Kidney epithelial cell (primary cell): Measurements from ENCODE around the gene ARHGAP33. TPM values are rescaled to one million over a fixed set of nuclear protein-coding genes. Genes with fewer than 3 reads are reported as not detected.

Experiments
- DNase-seq: peaks from one replicate; pipeline ENCODE4 v3.0.0-alpha.2; 2010; ENCODE audit warnings: low read depth
- H3K27me3 ChIP-seq: 2 replicates; pipeline ENCODE4 v1.6.0; 2011; ENCODE audit warnings: low read length; ENCODE audit not compliant: control insufficient read depth, insufficient read depth
- H3K36me3 ChIP-seq: 2 replicates; pipeline ENCODE4 v1.5.1; 2011; ENCODE audit warnings: low read length; ENCODE audit not compliant: control insufficient read depth, insufficient read depth
- H3K4me3 ChIP-seq: 2 replicates; pipeline ENCODE4 v1.5.1; 2011; ENCODE audit warnings: low read depth, mild to moderate bottlenecking, control low read depth, low read length
- total RNA-seq: library from RNA; depleted of rRNA; stranded (reverse); fragments of >200 nt; gene quantifications from 2 replicates; pipeline ENCODE4 v1.2.3, GENCODE V29; 2015
- TF ChIP-seq, protein P1 (sequence below): IDR thresholded peaks from 2 replicates; pipeline ENCODE4 v1.5.1; 2011; ENCODE audit warnings: mild to moderate bottlenecking, moderate library complexity, low read length, control low read depth, inconsistent platforms; ENCODE audit not compliant: insufficient read depth, poor library complexity, severe bottlenecking

ARHGAP33 gene, protein sequence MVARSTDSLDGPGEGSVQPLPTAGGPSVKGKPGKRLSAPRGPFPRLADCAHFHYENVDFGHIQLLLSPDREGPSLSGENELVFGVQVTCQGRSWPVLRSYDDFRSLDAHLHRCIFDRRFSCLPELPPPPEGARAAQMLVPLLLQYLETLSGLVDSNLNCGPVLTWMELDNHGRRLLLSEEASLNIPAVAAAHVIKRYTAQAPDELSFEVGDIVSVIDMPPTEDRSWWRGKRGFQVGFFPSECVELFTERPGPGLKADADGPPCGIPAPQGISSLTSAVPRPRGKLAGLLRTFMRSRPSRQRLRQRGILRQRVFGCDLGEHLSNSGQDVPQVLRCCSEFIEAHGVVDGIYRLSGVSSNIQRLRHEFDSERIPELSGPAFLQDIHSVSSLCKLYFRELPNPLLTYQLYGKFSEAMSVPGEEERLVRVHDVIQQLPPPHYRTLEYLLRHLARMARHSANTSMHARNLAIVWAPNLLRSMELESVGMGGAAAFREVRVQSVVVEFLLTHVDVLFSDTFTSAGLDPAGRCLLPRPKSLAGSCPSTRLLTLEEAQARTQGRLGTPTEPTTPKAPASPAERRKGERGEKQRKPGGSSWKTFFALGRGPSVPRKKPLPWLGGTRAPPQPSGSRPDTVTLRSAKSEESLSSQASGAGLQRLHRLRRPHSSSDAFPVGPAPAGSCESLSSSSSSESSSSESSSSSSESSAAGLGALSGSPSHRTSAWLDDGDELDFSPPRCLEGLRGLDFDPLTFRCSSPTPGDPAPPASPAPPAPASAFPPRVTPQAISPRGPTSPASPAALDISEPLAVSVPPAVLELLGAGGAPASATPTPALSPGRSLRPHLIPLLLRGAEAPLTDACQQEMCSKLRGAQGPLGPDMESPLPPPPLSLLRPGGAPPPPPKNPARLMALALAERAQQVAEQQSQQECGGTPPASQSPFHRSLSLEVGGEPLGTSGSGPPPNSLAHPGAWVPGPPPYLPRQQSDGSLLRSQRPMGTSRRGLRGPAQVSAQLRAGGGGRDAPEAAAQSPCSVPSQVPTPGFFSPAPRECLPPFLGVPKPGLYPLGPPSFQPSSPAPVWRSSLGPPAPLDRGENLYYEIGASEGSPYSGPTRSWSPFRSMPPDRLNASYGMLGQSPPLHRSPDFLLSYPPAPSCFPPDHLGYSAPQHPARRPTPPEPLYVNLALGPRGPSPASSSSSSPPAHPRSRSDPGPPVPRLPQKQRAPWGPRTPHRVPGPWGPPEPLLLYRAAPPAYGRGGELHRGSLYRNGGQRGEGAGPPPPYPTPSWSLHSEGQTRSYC
- total RNA-seq, result 2.8 and 3.5 TPM in 2 replicates

DNA sequence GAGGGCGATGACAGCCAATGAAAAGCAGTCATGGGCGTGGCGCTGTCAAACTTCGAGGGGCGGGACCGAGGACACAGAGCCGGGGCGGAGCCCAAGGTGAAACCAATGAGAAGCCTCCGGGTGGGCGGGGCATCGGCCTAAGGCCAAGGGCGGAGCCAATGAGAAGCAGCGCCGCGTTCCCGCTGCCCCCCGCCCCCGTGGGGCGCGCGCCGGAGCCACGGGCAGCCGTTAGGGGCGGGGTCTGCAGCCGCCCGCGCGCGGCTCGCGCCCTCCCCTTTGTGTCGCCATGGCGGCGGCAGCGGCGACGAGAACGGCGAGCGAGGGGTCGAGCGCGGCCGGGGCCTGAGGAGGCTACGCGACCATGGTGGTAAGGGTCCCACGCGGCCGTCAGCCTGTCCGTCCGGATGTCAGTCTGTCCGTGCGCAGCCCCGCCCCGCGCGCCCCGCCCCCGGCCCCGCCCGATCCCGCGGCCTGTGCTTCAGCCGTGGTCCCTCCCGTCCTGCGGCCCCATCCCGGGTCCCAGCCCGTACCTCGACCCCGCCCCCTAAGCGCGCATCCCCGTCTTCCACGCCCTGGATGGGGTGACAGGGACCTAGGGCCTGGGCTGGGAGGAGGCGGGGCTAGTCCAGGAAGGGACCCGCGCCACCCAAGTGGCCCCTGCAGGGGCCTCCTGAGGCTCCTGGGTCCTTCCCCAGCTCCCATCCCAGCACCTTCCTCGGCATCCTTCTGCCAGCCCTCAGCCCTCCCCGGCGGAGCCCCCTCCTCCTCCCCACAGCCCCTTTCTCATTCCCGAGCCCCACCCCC is at the start of gene ARHGAP33:
Gene ARHGAP33, plus strand, starts transcription at position 267 of the 804 bp plus-strand sequence. Its CDS starts 95 bp downstream, at position 362.
- TF ChIP-seq, protein P1, sequence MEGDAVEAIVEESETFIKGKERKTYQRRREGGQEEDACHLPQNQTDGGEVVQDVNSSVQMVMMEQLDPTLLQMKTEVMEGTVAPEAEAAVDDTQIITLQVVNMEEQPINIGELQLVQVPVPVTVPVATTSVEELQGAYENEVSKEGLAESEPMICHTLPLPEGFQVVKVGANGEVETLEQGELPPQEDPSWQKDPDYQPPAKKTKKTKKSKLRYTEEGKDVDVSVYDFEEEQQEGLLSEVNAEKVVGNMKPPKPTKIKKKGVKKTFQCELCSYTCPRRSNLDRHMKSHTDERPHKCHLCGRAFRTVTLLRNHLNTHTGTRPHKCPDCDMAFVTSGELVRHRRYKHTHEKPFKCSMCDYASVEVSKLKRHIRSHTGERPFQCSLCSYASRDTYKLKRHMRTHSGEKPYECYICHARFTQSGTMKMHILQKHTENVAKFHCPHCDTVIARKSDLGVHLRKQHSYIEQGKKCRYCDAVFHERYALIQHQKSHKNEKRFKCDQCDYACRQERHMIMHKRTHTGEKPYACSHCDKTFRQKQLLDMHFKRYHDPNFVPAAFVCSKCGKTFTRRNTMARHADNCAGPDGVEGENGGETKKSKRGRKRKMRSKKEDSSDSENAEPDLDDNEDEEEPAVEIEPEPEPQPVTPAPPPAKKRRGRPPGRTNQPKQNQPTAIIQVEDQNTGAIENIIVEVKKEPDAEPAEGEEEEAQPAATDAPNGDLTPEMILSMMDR, result no peak
- no peaks in the 10 kb centered on the region for H3K27me3 ChIP-seq
- DNase-seq, result peak; percentile 67

GRCh38 chr19:35727053-35727955 is 48.1 kb upstream of the ARHGAP33 start:
- H3K36me3 ChIP-seq, result peaks cover 9% of the 10 kb centered on the region
- TF ChIP-seq, protein P1, result no peak
- no peak overlapping the region for H3K4me3 ChIP-seq
- no peak for DNase-seq
- no peaks in the 10 kb centered on the region for H3K27me3 ChIP-seq

More for the DNA sequence above, at the start of gene ARHGAP33:
- H3K4me3 ChIP-seq, result peak within 1 kb of the TSS; percentile 76
- no peaks in the 10 kb centered on the region for H3K36me3 ChIP-seq

DNA sequence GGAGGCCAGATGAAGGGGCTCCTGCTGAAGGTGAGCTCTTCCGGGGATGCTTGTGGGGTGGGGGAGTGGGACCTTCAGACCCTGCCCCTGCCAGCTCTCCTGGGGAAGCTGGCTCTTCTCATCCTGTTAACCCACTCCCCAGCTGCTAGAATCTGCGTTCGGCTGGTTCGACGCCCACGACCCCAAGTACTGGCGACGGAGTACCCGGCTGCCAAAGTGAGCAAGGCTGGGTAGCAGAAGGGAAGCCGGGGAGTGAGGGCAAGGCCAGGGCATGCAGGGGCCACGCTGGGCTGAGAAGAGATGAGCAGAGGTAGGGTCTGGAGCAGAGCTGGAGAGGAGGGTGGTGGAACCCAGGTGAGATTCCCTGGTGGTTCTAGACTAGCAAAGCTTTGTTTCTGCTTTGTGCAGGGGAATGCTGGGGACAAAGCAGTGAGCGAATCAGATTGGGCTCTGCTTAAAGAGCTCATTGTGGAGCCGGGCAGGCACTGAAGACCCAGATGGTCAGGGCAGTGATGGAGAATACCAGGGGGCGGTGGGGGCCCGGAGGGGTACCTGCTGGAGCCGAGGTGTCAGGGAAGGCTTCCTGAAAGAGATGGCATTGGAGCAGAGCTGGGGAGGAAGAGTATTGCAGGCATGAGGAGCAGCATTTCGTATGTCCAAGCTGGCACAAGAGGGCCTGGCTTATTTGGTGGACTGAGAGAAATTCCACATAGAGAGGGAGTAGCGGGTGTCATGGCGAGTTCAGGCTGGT is 47.2 kb upstream of the ARHGAP33 start:
- TF ChIP-seq, protein P1, result no peak
- no peaks in the 10 kb centered on the region for H3K27me3 ChIP-seq
- H3K36me3 ChIP-seq, result peaks cover 8% of the 10 kb centered on the region
- H3K4me3 ChIP-seq, result no peak overlapping the region
- no peak for DNase-seq

GRCh38 chr19:35729021-35729420 is 46.3 kb upstream of the ARHGAP33 start:
- no peak overlapping the region for H3K4me3 ChIP-seq
- H3K27me3 ChIP-seq, result no peaks in the 10 kb centered on the region
- DNase-seq, result no peak
- TF ChIP-seq, protein P1, result no peak
- H3K36me3 ChIP-seq, result peaks cover 8% of the 10 kb centered on the region
